NCI-H1092 (cell line): Measurements from ENCODE around the gene ROPN1L.
"Not testable (repeated sequence)": the region's sequence is repeated elsewhere in the genome, so short reads cannot be mapped to it uniquely, and the experiment has no call there.

Experiments
- DNase-seq: peaks from one replicate; lab custom pipeline; 2025; lab: John Stamatoyannopoulos, UW

ROPN1L gene

DNA sequence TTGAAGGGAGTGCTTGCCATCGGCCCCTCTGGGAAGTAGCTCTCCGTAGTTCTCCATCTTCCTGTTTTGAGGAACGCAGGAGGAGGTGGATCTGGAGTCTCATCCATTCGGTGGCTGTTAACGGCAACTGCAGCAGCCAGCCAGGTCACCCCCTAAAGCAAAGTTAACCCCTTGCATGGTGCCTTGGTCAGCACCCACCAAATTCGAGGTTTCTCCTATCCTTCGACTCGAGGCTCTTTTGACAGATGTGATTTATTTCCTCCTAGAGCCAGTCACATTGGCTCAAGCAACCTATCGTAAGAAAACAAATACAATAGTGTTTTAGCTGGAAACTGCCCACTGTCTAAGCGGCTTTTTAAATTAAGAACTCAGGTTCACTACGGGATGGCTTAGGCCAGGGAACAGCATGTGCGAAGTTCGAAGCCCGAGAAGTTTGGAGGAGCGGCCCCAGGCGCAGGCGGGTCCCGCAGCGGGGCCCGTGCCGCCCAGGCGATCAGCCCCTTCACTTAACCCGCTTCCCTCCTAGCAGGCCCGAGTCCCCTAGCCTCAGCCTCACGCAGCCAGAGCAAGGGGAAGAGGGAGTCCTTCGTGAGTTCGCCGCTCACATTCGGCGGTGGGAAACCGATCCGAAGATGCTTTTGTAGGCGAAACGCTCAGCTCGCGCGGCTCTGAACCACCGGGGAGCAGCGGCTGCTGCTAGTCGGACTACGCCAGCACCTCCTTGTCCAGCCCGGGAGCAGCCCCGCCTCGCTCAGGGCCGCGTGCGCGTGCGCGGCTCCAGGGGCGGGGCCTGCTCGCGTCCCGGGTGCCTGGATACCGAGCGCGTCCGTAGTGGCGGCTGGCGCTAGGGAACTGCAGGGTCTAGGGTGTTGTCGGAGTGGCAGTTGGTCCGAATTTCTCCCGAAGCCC lies at the start of gene ROPN1L:
Gene ROPN1L, plus strand, starts transcription at position 797 of the 909 bp plus-strand sequence. CDS start 289 bp downstream, outside the sequence.
- DNase-seq = peak; percentile 73

GRCh38 chr5:10392567-10393328 lies 48.9 kb upstream of the ROPN1L start:
- DNase-seq = not testable (repeated sequence)

DNA sequence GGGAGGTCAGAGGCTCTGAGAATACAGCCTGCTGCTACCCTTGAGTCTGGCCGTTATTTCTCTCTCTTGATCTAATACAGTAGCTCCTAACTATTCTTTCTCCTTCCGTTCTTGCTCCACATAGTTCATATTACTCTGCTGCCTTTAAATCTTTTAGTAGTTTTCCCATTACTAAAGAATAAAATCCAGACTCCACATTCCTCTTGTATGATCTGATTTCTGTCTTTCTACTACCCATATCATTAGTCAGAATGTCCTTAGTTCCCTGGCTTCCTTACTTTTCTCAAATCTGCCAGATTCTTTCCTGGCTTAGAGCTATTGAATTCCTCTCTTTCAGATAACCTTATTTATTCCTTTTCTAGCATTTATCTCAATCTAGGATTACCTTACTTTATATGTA lies 48.2 kb upstream of the ROPN1L start:
- no peak for DNase-seq

GRCh38 chr5:10396552-10396951 lies 45.1 kb upstream of the ROPN1L start:
- no peak for DNase-seq

DNA sequence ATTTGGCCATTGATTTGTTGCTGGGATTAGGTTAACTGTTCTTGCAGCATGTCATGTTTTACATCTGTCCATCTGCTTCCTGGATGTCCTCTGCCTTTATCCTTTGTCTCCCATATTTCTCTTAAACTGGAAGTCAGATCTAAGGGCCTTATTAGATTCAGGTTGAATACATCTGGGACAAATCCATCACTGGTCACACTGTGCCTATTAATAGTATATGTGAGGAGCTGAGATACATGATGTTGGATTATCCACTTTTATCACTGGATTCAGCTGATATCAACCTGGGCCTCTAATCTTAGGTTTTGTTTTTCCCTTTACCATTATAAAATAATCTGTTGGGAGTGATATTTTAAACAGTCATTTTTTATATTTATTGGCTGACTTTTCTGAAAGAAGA lies 41.8 kb upstream of the ROPN1L start:
- DNase-seq = no peak

GRCh38 chr5:10400411-10400810 lies 41.3 kb upstream of the ROPN1L start:
- no peak for DNase-seq

GRCh38 chr5:10400831-10401230 lies 40.8 kb upstream of the ROPN1L start:
- no peak for DNase-seq

- DNase-seq = no peak
These were observed 40.2 kb upstream of the ROPN1L start for GRCh38 chr5:10401498-10401897.

DNA sequence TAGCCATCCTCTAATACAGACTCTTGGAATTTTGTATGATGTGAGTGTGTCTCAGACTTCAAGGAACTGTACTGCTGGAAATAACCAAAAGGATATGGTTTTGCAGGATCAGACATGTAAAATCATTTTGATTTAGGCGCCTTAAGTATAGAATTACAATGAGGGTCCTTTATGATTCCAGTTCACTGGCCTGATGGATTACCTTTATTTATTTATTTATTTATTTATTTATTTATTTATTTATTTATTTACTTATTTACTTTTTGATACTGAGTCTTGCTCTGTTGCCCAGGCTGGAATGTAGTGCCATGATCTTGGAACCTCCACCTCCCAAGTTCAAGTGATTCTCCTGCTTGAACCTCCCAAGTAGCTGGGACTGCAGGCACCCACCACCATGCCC lies 37.9 kb upstream of the ROPN1L start:
- DNase-seq = no peak

DNA sequence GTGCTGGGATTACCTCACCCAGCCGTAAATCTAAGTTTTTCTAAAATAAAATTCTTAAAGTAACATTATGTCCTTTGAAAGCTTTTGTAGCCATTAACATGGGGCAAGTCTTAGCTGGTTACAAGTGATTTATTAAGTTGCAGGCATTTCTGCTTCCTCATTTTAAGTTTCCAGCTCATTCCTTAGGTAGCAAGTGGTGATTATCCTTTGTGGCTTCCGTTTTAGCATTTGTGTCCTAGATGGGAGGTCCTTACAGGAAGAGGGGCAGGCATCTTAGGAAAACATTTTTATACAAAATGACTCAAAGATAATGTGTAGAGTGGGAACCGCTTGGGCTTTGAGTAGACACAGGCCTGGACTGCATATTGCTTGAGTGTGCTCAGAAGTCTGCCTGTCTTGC lies 35.0 kb upstream of the ROPN1L start:
- no peak for DNase-seq

DNA sequence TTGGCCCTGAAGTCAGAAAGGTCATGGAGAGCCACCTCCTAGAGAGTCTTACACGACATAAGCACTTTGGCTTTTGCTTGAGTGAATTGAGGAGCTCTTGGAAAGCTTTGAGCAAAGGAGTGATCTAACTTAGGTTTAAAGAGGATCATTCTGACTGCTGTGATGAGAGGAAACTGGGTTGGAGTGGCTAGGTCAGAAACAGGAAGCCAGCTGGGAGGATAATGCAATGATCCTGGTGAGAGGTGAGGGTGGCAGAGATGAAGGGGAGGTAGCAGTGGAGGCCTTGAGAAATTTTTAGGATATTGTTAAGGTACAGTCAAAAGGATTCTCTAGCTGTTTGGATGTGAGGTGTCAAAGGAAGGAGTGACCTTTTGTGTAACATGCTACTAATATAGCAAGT lies 32.2 kb upstream of the ROPN1L start:
- DNase-seq = no peak

GRCh38 chr5:10410662-10411061 lies 31.0 kb upstream of the ROPN1L start:
- DNase-seq = no peak

DNA sequence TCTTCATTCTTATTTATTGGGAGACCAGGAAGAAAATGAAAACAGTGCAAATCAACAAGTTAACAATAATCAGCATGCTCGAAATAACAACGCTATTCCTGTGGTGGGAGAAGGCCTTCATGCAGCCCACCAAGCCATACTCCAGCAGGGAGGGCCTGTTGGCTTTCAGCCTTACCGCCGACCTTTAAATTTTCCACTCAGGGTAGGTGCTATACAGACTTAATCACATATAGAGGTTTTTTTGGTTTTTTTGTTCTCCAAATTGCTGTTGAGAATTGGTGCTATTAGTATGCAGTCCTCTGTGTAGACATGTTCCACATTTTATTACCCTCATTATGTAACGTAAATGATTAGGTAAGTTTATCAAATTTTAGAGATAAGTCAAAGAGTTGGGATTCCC lies 30.3 kb upstream of the ROPN1L start:
- no peak for DNase-seq

DNA sequence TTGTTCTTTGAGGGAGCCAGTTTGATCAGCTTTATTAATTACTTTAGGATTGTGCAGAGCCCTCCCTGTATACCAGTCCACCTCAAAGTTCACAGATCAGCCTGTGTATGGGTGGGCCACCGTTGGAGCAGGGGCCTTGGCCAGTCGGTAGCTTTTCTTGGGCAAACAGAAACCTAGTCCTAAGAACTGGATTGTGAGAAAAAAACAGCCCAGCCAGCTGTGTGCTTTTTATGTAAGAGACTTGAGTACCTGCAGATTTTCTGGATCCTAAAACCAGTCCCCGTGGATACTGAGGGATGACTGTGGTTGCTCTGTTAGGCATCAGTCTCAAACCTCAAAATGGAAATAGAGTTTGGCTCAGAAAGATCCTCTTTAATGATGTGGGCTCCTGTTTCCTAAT lies 24.8 kb upstream of the ROPN1L start:
- DNase-seq = no peak

- DNase-seq = no peak
These were observed 22.9 kb upstream of the ROPN1L start for GRCh38 chr5:10418654-10419345.

- no peak for DNase-seq
These were observed 21.2 kb upstream of the ROPN1L start for GRCh38 chr5:10420468-10420867.

DNA sequence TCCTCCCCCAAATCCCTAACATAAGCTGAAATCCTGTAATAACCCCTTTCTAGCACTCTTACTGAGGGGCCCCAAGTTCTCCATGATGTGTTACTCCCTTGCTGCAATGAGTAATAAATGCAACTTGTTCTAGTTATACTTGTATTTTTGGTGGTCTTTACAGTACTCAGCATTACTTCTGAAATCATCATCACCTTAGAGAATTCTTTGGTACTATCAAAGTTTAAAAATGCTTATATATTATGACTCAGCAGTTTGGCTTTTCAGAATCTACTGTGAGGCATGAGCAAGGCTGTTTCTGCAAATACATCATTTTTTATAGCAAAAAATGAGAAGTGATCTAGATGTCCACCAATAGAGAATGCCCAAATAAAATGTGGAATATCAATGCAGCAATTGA lies 20.7 kb upstream of the ROPN1L start:
- no peak for DNase-seq

DNA sequence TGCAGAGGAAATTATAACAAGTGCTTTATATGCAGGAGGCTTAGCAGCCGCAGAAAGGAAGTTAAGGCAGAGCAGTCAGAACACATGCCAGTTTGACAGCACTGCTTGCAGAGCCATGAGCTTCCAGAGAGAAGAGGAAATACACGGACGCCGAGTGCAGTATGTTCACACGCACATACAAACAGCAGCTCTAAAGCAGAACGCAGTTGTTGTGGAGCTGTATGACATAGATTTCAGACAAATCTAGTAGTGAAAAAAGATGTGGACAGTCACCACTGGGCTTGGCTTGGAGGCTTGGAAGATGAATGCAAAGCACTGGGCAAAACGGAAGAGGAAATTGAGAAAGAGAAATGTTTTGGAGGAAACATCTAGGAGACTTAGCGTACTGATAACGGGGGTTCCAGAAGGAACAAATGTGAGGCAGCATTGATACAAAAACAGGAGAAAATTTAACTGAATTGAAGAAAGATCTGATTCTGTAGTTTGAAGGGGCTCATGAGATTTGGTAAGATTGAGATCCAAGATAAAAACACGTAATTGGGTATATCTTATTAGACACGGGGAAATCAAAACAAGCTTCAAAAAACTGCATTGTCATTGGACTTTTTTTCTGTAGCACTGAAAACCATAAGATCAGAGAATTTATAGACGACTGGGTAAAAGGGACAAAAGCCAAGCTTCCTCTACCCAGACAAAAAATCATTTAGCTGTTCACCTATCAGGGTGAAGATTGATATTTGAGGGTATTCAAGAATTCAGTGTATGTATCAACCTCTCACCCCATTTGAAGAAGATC lies 19.6 kb upstream of the ROPN1L start:
- DNase-seq = no peak

DNA sequence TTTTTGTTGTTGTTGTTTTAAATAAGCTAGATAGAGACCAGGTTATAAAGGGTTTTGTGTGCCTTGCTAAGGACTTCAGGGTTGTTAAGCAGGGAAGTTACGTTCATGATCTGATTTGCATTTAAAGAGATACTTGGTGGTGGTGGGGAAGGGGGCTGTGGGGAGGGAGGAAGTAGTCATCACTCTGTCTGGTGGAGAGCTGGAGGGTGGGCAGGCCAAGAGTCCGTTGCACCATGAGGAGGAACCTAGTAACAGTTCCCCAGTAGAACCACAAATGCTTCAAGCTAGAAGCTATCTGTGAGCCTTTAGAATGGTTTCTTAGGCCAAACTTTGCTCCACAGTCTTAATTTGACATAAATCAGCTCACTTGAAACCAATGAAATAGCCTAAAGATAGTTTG lies 18.7 kb upstream of the ROPN1L start:
- no peak for DNase-seq

- DNase-seq = peak; percentile 22
These were observed 17.5 kb upstream of the ROPN1L start for GRCh38 chr5:10424124-10424731.

DNA sequence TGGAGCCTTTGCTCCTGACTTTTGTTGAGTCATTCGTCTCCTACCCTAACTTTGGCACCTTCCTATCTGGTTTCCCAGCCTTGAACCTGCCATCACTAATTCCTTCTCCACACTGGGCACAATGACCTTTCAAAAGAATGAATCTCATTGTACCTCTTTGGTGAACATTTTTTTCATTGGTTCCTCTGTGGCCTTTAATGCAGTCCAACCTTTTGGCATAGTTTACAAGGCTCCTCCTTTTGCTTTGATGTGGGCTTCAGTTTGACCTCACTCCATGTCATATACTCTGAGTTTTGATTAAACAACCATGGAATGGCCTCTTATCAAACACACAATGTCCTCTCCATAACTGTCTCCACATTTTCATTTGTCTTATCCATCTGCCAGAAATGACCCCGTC lies 14.5 kb upstream of the ROPN1L start:
- DNase-seq = no peak
